Measurements from ENCODE around the gene TAL1.
"Not testable (repeated sequence)": the region's sequence is repeated elsewhere in the genome, so short reads cannot be mapped to it uniquely, and the experiment has no call there.

TAL1 gene

GRCh38 chr1:47205918-47206317, 26.1 kb downstream of the TAL1 start:
- Histone ChIP-seq H3K4me1 (no peaks in the 10 kb centered on the region), H3K4me3 (ENCODE audit: low read depth, low read length) (no peak overlapping the region), H3K27me3 (no peaks in the 10 kb centered on the region), H3K36me3 (no peaks in the 10 kb centered on the region), H3K9me3 (no peaks in the 10 kb centered on the region)
- DNase-seq = no peak
- TF ChIP-seq CTCF (IDR thresholded peaks at IDR 0.05; ENCODE audit: low read depth, low read length) = no peak

- H3K9me3 ChIP-seq; H3K36me3 ChIP-seq; H3K4me1 ChIP-seq; H3K4me3 ChIP-seq (ENCODE audit: low read depth, low read length); H3K27me3 ChIP-seq; DNase-seq: not testable (repeated sequence)
Measured at GRCh38 chr1:47203504-47203903, 28.5 kb downstream of the TAL1 start.

- no peak overlapping the region for H3K4me3 ChIP-seq (ENCODE audit: low read depth, low read length)
- no peaks in the 10 kb centered on the region for H3K27me3 ChIP-seq
- no peaks in the 10 kb centered on the region for H3K36me3 ChIP-seq
- H3K9me3 ChIP-seq = no peaks in the 10 kb centered on the region
- no peak for TF ChIP-seq CTCF (IDR thresholded peaks at IDR 0.05; ENCODE audit: low read depth, low read length)
- no peak for DNase-seq
- no peaks in the 10 kb centered on the region for H3K4me1 ChIP-seq
Measured at GRCh38 chr1:47201179-47201578, 30.8 kb downstream of the TAL1 start.

GRCh38 chr1:47198214-47198613, 33.8 kb downstream of the TAL1 start:
- Histone ChIP-seq H3K4me3 (ENCODE audit: low read depth, low read length) (no peak overlapping the region), H3K36me3 (no peaks in the 10 kb centered on the region), H3K4me1 (no peaks in the 10 kb centered on the region), H3K9me3 (no peaks in the 10 kb centered on the region), H3K27me3 (no peaks in the 10 kb centered on the region)
- no peak for DNase-seq
- TF ChIP-seq CTCF (IDR thresholded peaks at IDR 0.05; ENCODE audit: low read depth, low read length) = no peak

- Histone ChIP-seq H3K27me3 (no peaks in the 10 kb centered on the region), H3K9me3 (no peaks in the 10 kb centered on the region), H3K4me1 (no peaks in the 10 kb centered on the region), H3K4me3 (ENCODE audit: low read depth, low read length) (no peak overlapping the region), H3K36me3 (no peaks in the 10 kb centered on the region)
- no peak for DNase-seq
- TF ChIP-seq CTCF (IDR thresholded peaks at IDR 0.05; ENCODE audit: low read depth, low read length) = no peak
Measured at GRCh38 chr1:47196622-47197021, 35.4 kb downstream of the TAL1 start.

GRCh38 chr1:47195981-47196380, 36.0 kb downstream of the TAL1 start:
- not testable (repeated sequence) for H3K9me3 ChIP-seq; H3K36me3 ChIP-seq; H3K27me3 ChIP-seq; H3K4me1 ChIP-seq; DNase-seq; H3K4me3 ChIP-seq (ENCODE audit: low read depth, low read length)

GRCh38 chr1:47194311-47194710, 37.7 kb downstream of the TAL1 start:
- no peaks in the 10 kb centered on the region for H3K9me3 ChIP-seq
- no peak for TF ChIP-seq CTCF (IDR thresholded peaks at IDR 0.05; ENCODE audit: low read depth, low read length)
- H3K27me3 ChIP-seq = no peaks in the 10 kb centered on the region
- DNase-seq = no peak
- no peak overlapping the region for H3K4me3 ChIP-seq (ENCODE audit: low read depth, low read length)
- H3K4me1 ChIP-seq = no peaks in the 10 kb centered on the region
- H3K36me3 ChIP-seq = no peaks in the 10 kb centered on the region

GRCh38 chr1:47193496-47193895, 38.5 kb downstream of the TAL1 start:
- not testable (repeated sequence) for H3K4me3 ChIP-seq (ENCODE audit: low read depth, low read length); H3K36me3 ChIP-seq; DNase-seq

More at GRCh38 chr1:47193496-47193895, 38.5 kb downstream of the TAL1 start:
- H3K27me3 ChIP-seq, H3K4me1 ChIP-seq, H3K9me3 ChIP-seq: not testable (repeated sequence)

Measured in BE2C (cell line).